Psoas muscle (tissue), 8 donors: ENCODE results near the gene TEAD1. TPM values are rescaled to one million over a fixed set of nuclear protein-coding genes. Genes with fewer than 3 reads are reported as not detected.

ENCODE experiments used
- ATAC-seq, 4 donors: fragments of 200-7000 bp; cut with Tn5 transposase; one replicate each; pipeline ENCODE4 v1.9.1; 2020; ENCODE audit warnings: moderate library complexity in 3 of 4, mild to moderate bottlenecking in 2 of 4
- DNase-seq, 2 donors: peaks; one replicate each; pipeline ENCODE4 v3.0.0-alpha.2; 2020
- H3K27ac ChIP-seq: fragments of 200-600 bp; one replicate; pipeline ENCODE4 v1.8.0; 2022
- H3K27me3 ChIP-seq, 3 donors: fragments of 200-600 bp in 1 of 3; one replicate each; pipeline versions ENCODE4 v1.6.1 to v1.8.0; 2013 to 2022; ENCODE audit warnings: low read length in 2 of 3, mild to moderate bottlenecking in 2 of 3, moderate library complexity in 1 of 3; ENCODE audit not compliant: insufficient read depth in 3 of 3
- H3K36me3 ChIP-seq, 2 donors: fragments of 200-600 bp in 1 of 2; one replicate each; pipeline versions ENCODE4 v1.6.1 to v1.8.0; 2013 to 2022; ENCODE audit warnings: low read depth in 1 of 2, mild to moderate bottlenecking in 1 of 2, moderate library complexity in 1 of 2; ENCODE audit not compliant: insufficient read depth in 1 of 2
- H3K4me1 ChIP-seq: fragments of 200-600 bp; one replicate; pipeline ENCODE4 v1.8.0; 2022
- H3K4me3 ChIP-seq: fragments of 200-600 bp; one replicate; pipeline ENCODE4 v1.8.0; 2022; ENCODE audit warnings: mild to moderate bottlenecking
- H3K9me3 ChIP-seq: fragments of 200-600 bp; one replicate; pipeline ENCODE4 v1.8.0; 2022
- whole genome bisulfite sequencing, 3 donors: extraction: QIAGEN DNeasy Blood & Tissue Kit; methylation state at CpG; one replicate each; pipeline versions ENCODE4 v1.1.6 to v1.1.7; 2013; 5-methylcytosine and 5-hydroxymethylcytosine counted together
- intact Hi-C, 2 donors: fragments of 100-400 bp; cut with DNase I; formaldehyde crosslinking; loops; one replicate each; pipeline versions ENCODE4 v1.11.0 to v1.14.2; 2022
- polyA plus RNA-seq, 3 donors: library from polyadenylated mRNA; stranded (reverse); fragments of 200-250 nt; gene quantifications; one replicate each; pipeline ENCODE4 v1.2.3, GENCODE V29; 2013
- total RNA-seq, 4 donors: library from RNA; stranded (reverse); fragmentation: NEBNext Ultra II Directional in 2 of 4; extraction: Animal tissue kit (Norgen Biotek cat#: 25700) in 2 of 4; gene quantifications; one replicate each; pipeline versions ENCODE4 v1.2.1 to v1.2.4, GENCODE V29; 2021 to 2023
- TF ChIP-seq, protein P1 (sequence below): fragments of 200-600 bp; IDR thresholded peaks from one replicate; pipeline ENCODE4 v1.8.0; 2022; ENCODE audit warnings: antibody characterized with exemption
- donor health status: healthy with polysubstance abuse.
- donor health status: DM: no; HTN: no; CAD: no; lungs with moderate emphysema.
- donor health status: Bipolar disorder and iron deficiency.
- donor health status: healthy.
- donor health status: DM: yes; HTN: yes; CAD: no.
- donor health status: DM: no; HTN: no; CAD: no.
- donor health status: DM: no; HTN: no; CAD: no.
- donor health status: DM: yes; HTN: yes; CAD: no.

The TEAD1 gene
- total and polyA plus RNA-seq, 7 donors, result 11.3 to 178 (median 112) TPM

DNA sequence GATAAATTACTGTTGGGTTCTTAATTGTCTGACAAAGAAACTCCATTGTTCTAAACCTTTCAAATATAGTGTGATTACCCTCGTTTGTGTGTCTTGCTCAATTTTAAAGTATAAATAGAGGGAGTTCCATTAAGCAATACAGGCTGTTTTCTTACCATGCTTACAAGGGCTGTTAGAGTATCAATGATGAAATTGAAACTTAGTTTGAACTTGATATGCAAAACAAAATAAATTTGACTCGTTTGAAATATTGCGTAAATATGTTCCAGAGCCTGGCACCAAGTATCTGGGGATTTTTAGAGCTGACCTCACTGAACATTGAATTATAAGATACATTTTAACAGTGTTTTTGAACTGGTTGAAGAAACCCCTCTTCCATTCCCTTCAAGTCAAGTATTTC lies 31.7 kb downstream of the TEAD1 start:
- DNase-seq (no peak), ATAC-seq (peak; percentile 22 to 74 (median 36))
- intact Hi-C loops, result loop anchor here (5.0 kb wide), 1 partner anchor 36 kb away; no protein-coding TSS in a partner anchor
- TF ChIP-seq, protein P1, sequence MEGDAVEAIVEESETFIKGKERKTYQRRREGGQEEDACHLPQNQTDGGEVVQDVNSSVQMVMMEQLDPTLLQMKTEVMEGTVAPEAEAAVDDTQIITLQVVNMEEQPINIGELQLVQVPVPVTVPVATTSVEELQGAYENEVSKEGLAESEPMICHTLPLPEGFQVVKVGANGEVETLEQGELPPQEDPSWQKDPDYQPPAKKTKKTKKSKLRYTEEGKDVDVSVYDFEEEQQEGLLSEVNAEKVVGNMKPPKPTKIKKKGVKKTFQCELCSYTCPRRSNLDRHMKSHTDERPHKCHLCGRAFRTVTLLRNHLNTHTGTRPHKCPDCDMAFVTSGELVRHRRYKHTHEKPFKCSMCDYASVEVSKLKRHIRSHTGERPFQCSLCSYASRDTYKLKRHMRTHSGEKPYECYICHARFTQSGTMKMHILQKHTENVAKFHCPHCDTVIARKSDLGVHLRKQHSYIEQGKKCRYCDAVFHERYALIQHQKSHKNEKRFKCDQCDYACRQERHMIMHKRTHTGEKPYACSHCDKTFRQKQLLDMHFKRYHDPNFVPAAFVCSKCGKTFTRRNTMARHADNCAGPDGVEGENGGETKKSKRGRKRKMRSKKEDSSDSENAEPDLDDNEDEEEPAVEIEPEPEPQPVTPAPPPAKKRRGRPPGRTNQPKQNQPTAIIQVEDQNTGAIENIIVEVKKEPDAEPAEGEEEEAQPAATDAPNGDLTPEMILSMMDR, result no peak
- Histone ChIP-seq H3K36me3 (no peaks in the 10 kb centered on the region), H3K9me3 (no peaks in the 10 kb centered on the region), H3K27me3 (no peaks in the 10 kb centered on the region), H3K4me1 (peaks cover 83% of the 10 kb centered on the region), H3K4me3 (no peak overlapping the region), H3K27ac (peak overlapping the region; percentile 70)
- 21 to 34% (median 27%) methylated on average over 3 of the region's 3 CpGs for WGBS, 3 donors

- Histone ChIP-seq H3K27me3 (no peaks in the 10 kb centered on the region), H3K9me3 (no peaks in the 10 kb centered on the region), H3K36me3 (no peaks in the 10 kb centered on the region), H3K27ac (peak overlapping the region; percentile 70), H3K4me3 (no peak overlapping the region), H3K4me1 (peaks cover 83% of the 10 kb centered on the region)
- WGBS, 3 donors, result 30 to 55% (median 34%) methylated on average over 9 of the region's 9 CpGs
- no peak for DNase-seq
- TF ChIP-seq, protein P1, result no peak
- ATAC-seq, result peak; percentile 8 to 41 (median 28)
- intact Hi-C loops, result loop anchor here (5.0 kb wide), 1 partner anchor 35 kb away; no protein-coding TSS in a partner anchor
These were observed 32.6 kb downstream of the TEAD1 start for GRCh38 chr11:12706545-12707499.

DNA sequence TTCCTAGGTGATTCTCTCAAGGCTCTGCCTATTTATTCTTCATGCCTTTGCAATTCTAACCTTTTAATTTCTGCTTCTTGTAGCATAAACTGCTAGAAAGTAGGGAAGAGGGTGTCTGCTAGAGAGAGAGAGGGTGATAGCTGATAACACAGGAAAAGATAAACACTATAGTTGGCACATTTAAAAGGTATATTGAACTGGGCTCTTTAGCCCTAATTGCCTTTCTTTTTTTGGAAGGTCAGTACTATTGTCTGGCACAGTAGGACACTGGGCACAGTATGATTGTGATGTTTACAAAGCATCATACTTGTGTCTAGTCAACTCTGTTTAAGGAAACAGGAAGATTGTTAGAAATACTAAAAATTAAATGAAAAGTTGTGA lies 33.3 kb downstream of the TEAD1 start:
- Histone ChIP-seq H3K36me3 (no peaks in the 10 kb centered on the region), H3K9me3 (no peaks in the 10 kb centered on the region), H3K27ac (peak overlapping the region; percentile 70), H3K4me3 (no peak overlapping the region), H3K27me3 (no peaks in the 10 kb centered on the region), H3K4me1 (peaks cover 81% of the 10 kb centered on the region)
- ATAC-seq (no peak), DNase-seq (no peak)
- intact Hi-C loops, result loop anchor here (5.0 kb wide), 1 partner anchor 35 kb away; no protein-coding TSS in a partner anchor
- TF ChIP-seq, protein P1, result no peak

GRCh38 chr11:12711496-12711895 lies 37.3 kb downstream of the TEAD1 start:
- WGBS, 3 donors, result 86 to 100% (median 96%) methylated on average over 1 of the region's 1 CpG
- Histone ChIP-seq H3K9me3 (no peaks in the 10 kb centered on the region), H3K27me3 (no peaks in the 10 kb centered on the region), H3K4me1 (peaks cover 73% of the 10 kb centered on the region), H3K4me3 (no peak overlapping the region), H3K27ac (peak overlapping the region; percentile 10), H3K36me3 (no peaks in the 10 kb centered on the region)
- TF ChIP-seq, protein P1, result no peak
- no peak for ATAC-seq
- intact Hi-C loops, result no loop called here
- DNase-seq, result no peak
